Stomach (tissue), 9 donors: ENCODE data around the gene TP53TG5. TPM values are rescaled to one million over a fixed set of nuclear protein-coding genes. Genes with fewer than 3 reads are reported as not detected.

Experiments used
- DNase-seq, 2 donors: peaks; one replicate each; pipeline versions ENCODE4 v3.0.0 to v3.0.0-alpha.2; 2013 to 2019
- H3K27ac ChIP-seq, 5 donors: fragments of 200-600 bp in 4 of 5; sonication (generic) in 4 of 5; one replicate each; pipeline ENCODE4 v1.5.1; 2013 to 2019; ENCODE audit warnings: mild to moderate bottlenecking in 1 of 5, moderate library complexity in 1 of 5
- H3K27me3 ChIP-seq, 3 donors: fragments of 200-600 bp; sonication (generic); one replicate each; pipeline ENCODE4 v1.5.1; 2017 to 2019; ENCODE audit warnings: mixed run types in 1 of 3
- H3K36me3 ChIP-seq, 4 donors: fragments of 200-600 bp; sonication (generic); 1 replicate in 3 of 4; 2 replicates in 1 of 4; pipeline ENCODE4 v1.5.1; 2016 to 2019
- H3K4me1 ChIP-seq, 4 donors: fragments of 200-600 bp; sonication (generic); one replicate each; pipeline ENCODE4 v1.5.1; 2016 to 2019
- H3K4me3 ChIP-seq, 4 donors: fragments of 200-600 bp; sonication (generic) in 3 of 4; one replicate each; pipeline ENCODE4 v1.5.1; 2016 to 2019; ENCODE audit warnings: mild to moderate bottlenecking in 1 of 4
- H3K9me3 ChIP-seq, 4 donors: fragments of 200-600 bp; sonication (generic); one replicate each; pipeline ENCODE4 v1.5.1; 2016 to 2019
- CTCF ChIP-seq, 7 experiments: fragments of 450-650 bp in 4 of 7; fragments of 200-600 bp in 3 of 7; sonication (generic) in 3 of 7; IDR thresholded peaks; one replicate each; pipeline ENCODE4 v1.5.1; 2016 to 2019; ENCODE audit warnings: antibody characterized with exemption in 7 of 7, control low read depth in 2 of 7, mild to moderate bottlenecking in 1 of 7
- EP300 ChIP-seq: sonication (generic); formaldehyde crosslinking; IDR thresholded peaks from one replicate; pipeline ENCODE4 v1.6.1; 2017; ENCODE audit warnings: antibody characterized with exemption
- POLR2A ChIP-seq, 4 donors: fragments of 450-650 bp; IDR thresholded peaks; one replicate each; pipeline ENCODE4 v1.6.1; 2016; ENCODE audit warnings: antibody characterized with exemption in 4 of 4, control low read depth in 2 of 4, mild to moderate bottlenecking in 1 of 4, moderate library complexity in 1 of 4
- POLR2AphosphoS5 ChIP-seq, 3 donors: sonication (generic); formaldehyde crosslinking; IDR thresholded peaks; one replicate each; pipeline ENCODE4 v1.6.1; 2016; ENCODE audit warnings: antibody characterized with exemption in 3 of 3
- WGBS, 5 donors: extraction: QIAGEN DNeasy Blood & Tissue Kit in 3 of 5; methylation state at CpG; one replicate each; pipeline versions ENCODE4 v1.1.5 to v1.1.7; 2013 to 2018; 5-methylcytosine and 5-hydroxymethylcytosine counted together
- intact Hi-C: fragments of 100-400 bp; cut with DNase I; formaldehyde crosslinking; loops from one replicate; pipeline ENCODE4 v1.15.1; 2023; ENCODE audit warnings: low total_unique reads
- polyA plus RNA-seq, 3 donors: library from polyadenylated mRNA; stranded (reverse); fragments of 200-250 nt; gene quantifications; one replicate each; pipeline ENCODE4 v1.2.3, GENCODE V29; 2013
- total RNA-seq, 5 donors: library from RNA; depleted of rRNA; stranded (reverse); fragments of >200 nt; gene quantifications; one replicate each; pipeline versions ENCODE4 v1.1.0 to v1.2.3, GENCODE V29; 2014 to 2016
- donor health status: healthy with polysubstance abuse.
- donor health status: Bipolar disorder and iron deficiency.
- donor health status: healthy.

Gene TP53TG5
- total and polyA plus RNA-seq, 8 donors, result 0.12 to 0.33 TPM; not detected in 6

GRCh38 chr20:45406260-45407066 is 28.3 kb upstream of the TP53TG5 start:
- no peaks in the 10 kb centered on the region for H3K27me3 ChIP-seq
- DNase-seq, result peak; percentile 71 to 87
- peak overlapping the region; percentile 89 to 96 (median 93) for H3K27ac ChIP-seq
- intact Hi-C loops, result no loop called here
- H3K4me3 ChIP-seq, result peak overlapping the region; percentile 63 to 89 (median 73)
- peaks cover 20 to 31% (median 27%) of the 10 kb centered on the region in 4 donors for H3K36me3 ChIP-seq
- peaks cover 0 to under 1% (median under 1%) of the 10 kb centered on the region in 4 donors for H3K9me3 ChIP-seq
- WGBS, 5 donors, result 0 to 1% (median 1%) methylated on average over 46 to 87 of the region's 87 CpGs
- peak in 2 of 3 donors; percentile 49 to 64 for TF ChIP-seq POLR2AphosphoS5 (IDR thresholded peaks at IDR 0.05)
- TF ChIP-seq EP300, result no peak
- TF ChIP-seq POLR2A (IDR thresholded peaks at IDR 0.05), result no peak
- TF ChIP-seq CTCF (IDR thresholded peaks at IDR 0.05), result peak in 1 of 7 experiments; percentile 13
- H3K4me1 ChIP-seq, result peaks cover 18 to 30% (median 29%) of the 10 kb centered on the region in 4 donors

GRCh38 chr20:45405571-45406259 is 27.6 kb upstream of the TP53TG5 start:
- peak overlapping the region; percentile 89 to 96 (median 93) for H3K27ac ChIP-seq
- TF ChIP-seq POLR2AphosphoS5 (IDR thresholded peaks at IDR 0.05) (peak in 1 of 3 donors; percentile 63), EP300 (no peak), CTCF (IDR thresholded peaks at IDR 0.05) (no peak), POLR2A (IDR thresholded peaks at IDR 0.05) (no peak)
- 1 to 2% (median 2%) methylated on average over 12 to 49 of the region's 49 CpGs for WGBS, 5 donors
- peaks cover 0 to 8% (median 8%) of the 10 kb centered on the region in 4 donors for H3K9me3 ChIP-seq
- peaks cover 14 to 26% (median 20%) of the 10 kb centered on the region in 4 donors for H3K36me3 ChIP-seq
- intact Hi-C loops, result no loop called here
- H3K27me3 ChIP-seq, result no peaks in the 10 kb centered on the region
- H3K4me1 ChIP-seq, result peaks cover 18 to 30% (median 29%) of the 10 kb centered on the region in 4 donors
- DNase-seq, result peak in 1 of 2 donors; percentile 68
- peak overlapping the region; percentile 63 to 89 (median 73) for H3K4me3 ChIP-seq

- intact Hi-C loops, result no loop called here
- WGBS, 5 donors, result 76 to 93% (median 79%) methylated on average over 1 of the region's 1 CpG
- Histone ChIP-seq H3K4me3 (no peak overlapping the region), H3K27me3 (no peaks in the 10 kb centered on the region), H3K36me3 (peaks cover 3 to 17% (median 9%) of the 10 kb centered on the region in 4 donors), H3K9me3 (peaks cover 6 to 18% (median 16%) of the 10 kb centered on the region in 4 donors), H3K4me1 (peaks cover 18 to 30% (median 29%) of the 10 kb centered on the region in 4 donors), H3K27ac (peak overlapping the region in 1 of 5 donors; percentile 93)
- no peak for TF ChIP-seq POLR2AphosphoS5 (IDR thresholded peaks at IDR 0.05)
- TF ChIP-seq CTCF (IDR thresholded peaks at IDR 0.05), result no peak
- no peak for TF ChIP-seq POLR2A (IDR thresholded peaks at IDR 0.05)
- TF ChIP-seq EP300, result no peak
- no peak for DNase-seq
Measured at GRCh38 chr20:45404438-45404837, 26.3 kb upstream of the TP53TG5 start.

- H3K27ac ChIP-seq, result no peak overlapping the region
- intact Hi-C loops, result no loop called here
- peaks cover 6 to 18% (median 16%) of the 10 kb centered on the region in 4 donors for H3K9me3 ChIP-seq
- H3K4me1 ChIP-seq, result peaks cover 11 to 23% (median 16%) of the 10 kb centered on the region in 4 donors
- 94 to 100% (median 100%) methylated on average over 1 of the region's 1 CpG for WGBS, 5 donors
- DNase-seq, result no peak
- peaks cover 0 to 7% (median 2%) of the 10 kb centered on the region in 4 donors for H3K36me3 ChIP-seq
- TF ChIP-seq CTCF (IDR thresholded peaks at IDR 0.05) (no peak), POLR2A (IDR thresholded peaks at IDR 0.05) (no peak), POLR2AphosphoS5 (IDR thresholded peaks at IDR 0.05) (no peak), EP300 (no peak)
- H3K27me3 ChIP-seq, result no peaks in the 10 kb centered on the region
- H3K4me3 ChIP-seq, result no peak overlapping the region
Measured at GRCh38 chr20:45402946-45403345, 24.8 kb upstream of the TP53TG5 start.
